ENCODE results near the gene TEX264.

Gene TEX264

DNA sequence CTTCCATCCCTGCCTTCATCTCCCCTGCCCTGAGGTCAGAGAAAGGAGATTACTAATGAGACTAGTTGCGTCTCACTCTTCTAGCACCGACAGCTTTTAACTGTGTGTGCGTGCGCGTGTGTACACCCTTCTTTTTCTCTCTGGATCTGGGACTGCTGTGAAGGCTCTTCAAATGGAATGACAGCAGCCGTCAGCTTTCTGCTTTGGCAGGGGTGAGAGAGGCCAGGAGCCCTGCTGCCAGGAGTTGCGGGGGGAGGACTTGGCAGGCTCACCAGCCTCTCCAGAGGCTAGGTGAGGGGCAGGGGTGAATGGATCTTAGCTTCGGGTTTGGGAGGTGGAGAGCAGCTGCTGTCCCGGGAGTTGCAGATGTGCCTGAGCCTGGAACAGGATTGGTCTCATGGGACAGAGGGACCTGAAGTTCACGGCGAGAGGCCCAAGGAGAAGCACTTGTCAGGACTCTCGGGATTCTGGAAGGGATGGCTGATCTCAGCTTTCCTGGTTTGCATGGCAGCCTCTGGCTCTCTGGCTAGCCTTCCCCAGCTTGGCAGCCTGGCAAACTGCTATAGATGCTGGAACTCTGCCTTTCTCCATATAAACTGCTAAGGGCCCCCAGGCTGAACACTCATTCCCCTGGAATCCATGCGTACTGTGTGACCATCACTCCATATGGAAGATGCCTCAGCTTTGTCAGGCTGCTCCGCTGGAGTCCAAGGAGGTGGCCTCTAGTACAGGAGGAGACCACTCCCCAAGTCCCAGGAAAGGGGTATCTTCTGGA, 16.6 kb downstream of the TEX264 start:
- H3K79me1 ChIP-seq (ENCODE audit: low read depth, low read length): no peaks in the 10 kb centered on the region

DNA sequence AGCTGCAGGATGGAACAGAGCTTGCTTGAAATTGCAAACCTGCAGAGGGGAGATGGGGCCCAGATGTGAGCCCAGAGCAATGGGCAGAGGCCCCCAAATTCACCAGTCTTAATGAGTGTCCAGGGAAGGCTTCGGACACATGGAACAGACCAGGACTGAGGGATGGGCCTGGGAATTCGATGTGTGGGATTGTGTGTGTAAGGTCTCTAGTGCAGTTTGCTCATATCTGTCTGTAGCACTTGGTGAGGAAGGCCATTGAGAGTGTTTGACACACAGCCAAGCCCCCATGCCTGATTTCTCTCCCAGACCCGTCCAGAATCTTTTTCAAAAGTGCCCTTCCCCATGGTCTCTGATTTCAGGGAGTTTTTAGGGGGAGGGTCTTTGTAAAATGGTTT, 17.2 kb downstream of the TEX264 start:
- Histone ChIP-seq H2BK15ac (ENCODE audit: low read length) (no peak overlapping the region), H3K14ac (ENCODE audit: low read length) (no peak overlapping the region), H3K9me3 (replicated peaks in 1 of 2; ENCODE audit: control insufficient read depth in 2 of 2, insufficient read depth in 1 of 2, low read depth in 1 of 2, low read length in 2 of 2) (no peaks in the 10 kb centered on the region), H3K4me2 (ENCODE audit: insufficient read depth, low read length, poor library complexity, severe bottlenecking) (no peak overlapping the region), H2AFZ (ENCODE audit: low read length) (no peak overlapping the region), H2AK5ac (ENCODE audit: low read depth, low read length) (no peak overlapping the region), H3K79me1 (ENCODE audit: low read depth, low read length) (no peaks in the 10 kb centered on the region), H3K23ac (ENCODE audit: low read depth, low read length, poor library complexity) (no peak overlapping the region), H3K4me1 (ENCODE audit: control insufficient read depth in 2 of 2, insufficient read depth in 1 of 2, low read depth in 1 of 2, low read length in 2 of 2) (peaks cover 0 to 6% of the 10 kb centered on the region in 2 donors), H2BK5ac (ENCODE audit: low read length) (no peak overlapping the region), H2BK12ac (ENCODE audit: low read length) (no peak overlapping the region), H3K4me3 (ENCODE audit: low read length in 2 of 2) (no peak overlapping the region), H3K36me3 (replicated peaks in 1 of 2; ENCODE audit: control insufficient read depth in 2 of 2, insufficient read depth in 2 of 2, low read length in 2 of 2) (peaks cover 0 to 36% of the 10 kb centered on the region in 2 donors), H3K27ac (replicated peaks; ENCODE audit: low read length) (no peak overlapping the region), H3K27me3 (ENCODE audit: control insufficient read depth in 3 of 3, insufficient read depth in 3 of 3, low read depth in 1 of 3, low read length in 3 of 3) (no peaks in the 10 kb centered on the region), H3K9ac (ENCODE audit: low read depth, low read length, poor library complexity) (no peak overlapping the region), H3K4ac (ENCODE audit: low read length) (no peak overlapping the region), H2BK120ac (ENCODE audit: low read depth, low read length) (no peak overlapping the region), H3K18ac (ENCODE audit: low read length) (no peak overlapping the region), H4K8ac (ENCODE audit: low read depth, low read length) (no peak overlapping the region), H4K91ac (ENCODE audit: low read depth, low read length, poor library complexity) (no peak overlapping the region)
- no CpG with 5 or more reads among the region's 3 CpGs for WGBS, 2 donors (ENCODE audit: extremely low coverage in 2 of 2, insufficient read length in 2 of 2, insufficient replicate concordance in 1 of 2)
- no peak for DNase-seq (ENCODE audit: low spot score)

More for the DNA sequence above, 16.6 kb downstream of the TEX264 start:
- Histone ChIP-seq H2BK5ac (ENCODE audit: low read length) (no peak overlapping the region), H2BK15ac (ENCODE audit: low read length) (peak overlapping the region; percentile 52), H3K9me3 (replicated peaks in 1 of 2; ENCODE audit: control insufficient read depth in 2 of 2, insufficient read depth in 1 of 2, low read depth in 1 of 2, low read length in 2 of 2) (no peaks in the 10 kb centered on the region), H2AK5ac (ENCODE audit: low read depth, low read length) (no peak overlapping the region), H3K9ac (ENCODE audit: low read depth, low read length, poor library complexity) (no peak overlapping the region), H3K14ac (ENCODE audit: low read length) (no peak overlapping the region), H3K4ac (ENCODE audit: low read length) (no peak overlapping the region), H3K23ac (ENCODE audit: low read depth, low read length, poor library complexity) (no peak overlapping the region), H3K18ac (ENCODE audit: low read length) (no peak overlapping the region), H3K4me2 (ENCODE audit: insufficient read depth, low read length, poor library complexity, severe bottlenecking) (no peak overlapping the region), H2BK120ac (ENCODE audit: low read depth, low read length) (no peak overlapping the region), H3K27me3 (ENCODE audit: control insufficient read depth in 3 of 3, insufficient read depth in 3 of 3, low read depth in 1 of 3, low read length in 3 of 3) (no peaks in the 10 kb centered on the region), H3K4me3 (ENCODE audit: low read length in 2 of 2) (no peak overlapping the region), H4K8ac (ENCODE audit: low read depth, low read length) (no peak overlapping the region), H3K27ac (replicated peaks; ENCODE audit: low read length) (no peak overlapping the region), H3K4me1 (ENCODE audit: control insufficient read depth in 2 of 2, insufficient read depth in 1 of 2, low read depth in 1 of 2, low read length in 2 of 2) (peaks cover 0 to 6% of the 10 kb centered on the region in 2 donors), H4K91ac (ENCODE audit: low read depth, low read length, poor library complexity) (no peak overlapping the region), H2BK12ac (ENCODE audit: low read length) (no peak overlapping the region), H2AFZ (ENCODE audit: low read length) (no peak overlapping the region), H3K36me3 (replicated peaks in 1 of 2; ENCODE audit: control insufficient read depth in 2 of 2, insufficient read depth in 2 of 2, low read length in 2 of 2) (peaks cover 0 to 34% of the 10 kb centered on the region in 2 donors)
- DNase-seq (ENCODE audit: low spot score): no peak
- no CpG with 5 or more reads among the region's 14 CpGs for WGBS, 2 donors (ENCODE audit: extremely low coverage in 2 of 2, insufficient read length in 2 of 2, insufficient replicate concordance in 1 of 2)

DNA sequence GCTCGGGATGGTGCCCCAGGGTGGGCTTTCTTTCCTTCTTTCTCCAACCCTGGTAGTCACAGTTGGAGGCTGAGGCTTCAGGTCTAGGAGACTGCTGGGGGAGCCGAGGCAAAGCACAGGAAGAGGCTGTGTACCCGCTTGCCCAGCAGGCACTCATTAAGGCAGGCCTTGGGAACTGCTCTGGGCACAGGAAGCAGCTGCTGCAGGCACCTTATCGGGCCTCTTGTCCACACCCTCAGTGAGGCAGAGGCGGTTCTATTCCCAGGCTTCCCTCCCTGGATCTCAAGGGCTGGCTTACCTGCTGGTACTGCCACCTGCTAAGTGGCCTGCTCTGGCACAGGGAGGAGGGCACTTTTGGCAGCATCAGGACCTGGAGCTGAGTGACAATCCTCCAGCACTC, 20.0 kb downstream of the TEX264 start:
- no peak overlapping the region for H3K14ac ChIP-seq (ENCODE audit: low read length)
- H3K36me3 ChIP-seq (replicated peaks in 1 of 2; ENCODE audit: control insufficient read depth in 2 of 2, insufficient read depth in 2 of 2, low read length in 2 of 2): peaks cover 0 to 18% of the 10 kb centered on the region in 2 donors
- no peak overlapping the region for H4K8ac ChIP-seq (ENCODE audit: low read depth, low read length)
- no peaks in the 10 kb centered on the region for H3K79me1 ChIP-seq (ENCODE audit: low read depth, low read length)
- H3K4ac ChIP-seq (ENCODE audit: low read length): no peak overlapping the region
- no peak overlapping the region for H2AFZ ChIP-seq (ENCODE audit: low read length)
- peak overlapping the region; percentile 66 for H2BK15ac ChIP-seq (ENCODE audit: low read length)
- DNase-seq (ENCODE audit: low spot score): no peak
- H3K27me3 ChIP-seq (ENCODE audit: control insufficient read depth in 3 of 3, insufficient read depth in 3 of 3, low read depth in 1 of 3, low read length in 3 of 3): no peaks in the 10 kb centered on the region
- H2BK5ac ChIP-seq (ENCODE audit: low read length): peak overlapping the region; percentile 19
- no peak overlapping the region for H3K23ac ChIP-seq (ENCODE audit: low read depth, low read length, poor library complexity)
- H3K18ac ChIP-seq (ENCODE audit: low read length): no peak overlapping the region
- H4K91ac ChIP-seq (ENCODE audit: low read depth, low read length, poor library complexity): no peak overlapping the region
- H3K27ac ChIP-seq (replicated peaks; ENCODE audit: low read length): no peak overlapping the region
- H3K4me2 ChIP-seq (ENCODE audit: insufficient read depth, low read length, poor library complexity, severe bottlenecking): no peak overlapping the region
- no peak overlapping the region for H2BK120ac ChIP-seq (ENCODE audit: low read depth, low read length)
- no peak overlapping the region for H3K9ac ChIP-seq (ENCODE audit: low read depth, low read length, poor library complexity)
- H3K4me1 ChIP-seq (ENCODE audit: control insufficient read depth in 2 of 2, insufficient read depth in 1 of 2, low read depth in 1 of 2, low read length in 2 of 2): peaks cover 0 to 6% of the 10 kb centered on the region in 2 donors
- peak overlapping the region; percentile 33 for H2BK12ac ChIP-seq (ENCODE audit: low read length)
- H3K9me3 ChIP-seq (replicated peaks in 1 of 2; ENCODE audit: control insufficient read depth in 2 of 2, insufficient read depth in 1 of 2, low read depth in 1 of 2, low read length in 2 of 2): no peaks in the 10 kb centered on the region
- H3K4me3 ChIP-seq (ENCODE audit: low read length in 2 of 2): no peak overlapping the region
- H2AK5ac ChIP-seq (ENCODE audit: low read depth, low read length): peak overlapping the region; percentile 9
- WGBS, 2 donors (ENCODE audit: extremely low coverage in 2 of 2, insufficient read length in 2 of 2, insufficient replicate concordance in 1 of 2): no CpG with 5 or more reads among the region's 5 CpGs

DNA sequence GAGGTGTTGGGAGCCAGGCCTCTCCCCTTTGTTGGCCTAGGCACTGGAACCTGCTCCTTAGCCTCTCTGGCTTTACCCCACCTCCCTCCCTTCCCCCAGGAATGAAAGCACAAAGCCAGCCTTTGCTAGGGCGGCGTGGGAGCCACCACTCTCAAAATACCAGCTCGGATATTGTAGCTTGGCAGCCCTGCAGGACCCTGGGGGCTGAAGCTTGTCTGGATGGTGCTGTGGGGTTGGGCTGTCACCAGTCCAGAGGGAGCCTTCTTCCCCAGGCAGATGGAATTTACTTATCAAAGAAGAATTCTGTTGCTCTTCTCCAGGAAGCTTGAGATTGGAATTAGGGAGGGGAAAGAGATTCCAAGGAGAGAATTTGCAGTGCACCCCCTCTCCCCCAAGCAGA, 20.9 kb downstream of the TEX264 start:
- Histone ChIP-seq H3K18ac (ENCODE audit: low read length) (no peak overlapping the region), H3K27me3 (ENCODE audit: control insufficient read depth in 3 of 3, insufficient read depth in 3 of 3, low read depth in 1 of 3, low read length in 3 of 3) (no peaks in the 10 kb centered on the region), H3K79me1 (ENCODE audit: low read depth, low read length) (no peaks in the 10 kb centered on the region), H3K27ac (replicated peaks; ENCODE audit: low read length) (no peak overlapping the region), H3K14ac (ENCODE audit: low read length) (no peak overlapping the region), H4K8ac (ENCODE audit: low read depth, low read length) (no peak overlapping the region), H2AFZ (ENCODE audit: low read length) (no peak overlapping the region), H2BK12ac (ENCODE audit: low read length) (no peak overlapping the region), H2AK5ac (ENCODE audit: low read depth, low read length) (no peak overlapping the region), H3K9me3 (replicated peaks in 1 of 2; ENCODE audit: control insufficient read depth in 2 of 2, insufficient read depth in 1 of 2, low read depth in 1 of 2, low read length in 2 of 2) (no peaks in the 10 kb centered on the region), H2BK15ac (ENCODE audit: low read length) (peak overlapping the region; percentile 6), H3K4me1 (ENCODE audit: control insufficient read depth in 2 of 2, insufficient read depth in 1 of 2, low read depth in 1 of 2, low read length in 2 of 2) (peaks cover 0 to 6% of the 10 kb centered on the region in 2 donors), H3K36me3 (replicated peaks in 1 of 2; ENCODE audit: control insufficient read depth in 2 of 2, insufficient read depth in 2 of 2, low read length in 2 of 2) (peaks cover 0 to 16% of the 10 kb centered on the region in 2 donors), H2BK120ac (ENCODE audit: low read depth, low read length) (no peak overlapping the region), H3K4ac (ENCODE audit: low read length) (no peak overlapping the region), H4K91ac (ENCODE audit: low read depth, low read length, poor library complexity) (no peak overlapping the region), H3K23ac (ENCODE audit: low read depth, low read length, poor library complexity) (no peak overlapping the region), H3K4me3 (ENCODE audit: low read length in 2 of 2) (no peak overlapping the region), H3K9ac (ENCODE audit: low read depth, low read length, poor library complexity) (no peak overlapping the region), H3K4me2 (ENCODE audit: insufficient read depth, low read length, poor library complexity, severe bottlenecking) (no peak overlapping the region), H2BK5ac (ENCODE audit: low read length) (no peak overlapping the region)
- no CpG with 5 or more reads among the region's 3 CpGs for WGBS, 2 donors (ENCODE audit: extremely low coverage in 2 of 2, insufficient read length in 2 of 2, insufficient replicate concordance in 1 of 2)
- no peak for DNase-seq (ENCODE audit: low spot score)
